Endothelial cell of umbilical vein (primary cell): ENCODE data around the gene TPR. TPM values are rescaled to one million over a fixed set of nuclear protein-coding genes. Genes with fewer than 3 reads are reported as not detected.

Source experiments
- BruUV-seq: library from RNA; stranded (reverse); fragments of 400-500 nt; replicated peaks from 2 replicates; lab custom pipeline; 2021; lab: Mats Ljungman, UMichigan
- CTCF ChIA-PET: fragments of 300-600, 350-600 bp; sonication (Branson Sonifier 250); formaldehyde crosslinking; loops from one replicate; lab custom pipeline; 2021; ENCODE audit warnings: antibody characterized with exemption, inconsistent platforms; lab: Charles Lee
- POLR2A ChIA-PET: fragments of 300-600, 350-600 bp; sonication (Branson Sonifier 250); formaldehyde crosslinking; loops from one replicate; lab custom pipeline; 2021; ENCODE audit warnings: antibody characterized with exemption, inconsistent platforms; lab: Charles Lee
- DNase-seq: peaks from one replicate; pipeline ENCODE4 v3.0.0-alpha.2; 2011; ENCODE audit warnings: low read depth, low spot score
- FAIRE-seq: peaks from 2 replicates; lab custom pipeline; 2011; peaks lifted over from hg19 to GRCh38; lab: Jason Lieb, UNC
- H2AFZ ChIP-seq: 2 replicates; pipeline ENCODE4 v1.6.0; 2012; ENCODE audit warnings: low read depth, low read length, control low read depth, inconsistent platforms
- H3K27ac ChIP-seq: 2 replicates; pipeline ENCODE4 v1.5.1; 2011; ENCODE audit warnings: low read depth, mild to moderate bottlenecking, control low read depth, low read length, moderate library complexity; ENCODE audit not compliant: insufficient read depth
- H3K27me3 ChIP-seq, 2 experiments: 2 replicates each; pipeline versions ENCODE4 v1.6.0 to v1.6.1; 2011; ENCODE audit warnings: low read length in 2 of 2, mixed read lengths in 1 of 2; ENCODE audit not compliant: control insufficient read depth in 2 of 2, insufficient read depth in 2 of 2
- H3K36me3 ChIP-seq, 2 experiments: 2 replicates in 1 of 2; 3 replicates in 1 of 2; pipeline ENCODE4 v1.5.1; 2011; ENCODE audit warnings: low read length in 2 of 2, mild to moderate bottlenecking in 1 of 2, moderate library complexity in 1 of 2; ENCODE audit not compliant: control insufficient read depth in 2 of 2, insufficient read depth in 2 of 2; ENCODE audit errors: extremely low read depth in 1 of 2
- H3K4me1 ChIP-seq: 3 replicates; pipeline ENCODE4 v1.5.1; 2011; ENCODE audit warnings: mild to moderate bottlenecking, low read length; ENCODE audit not compliant: control insufficient read depth, insufficient read depth; ENCODE audit errors: extremely low read depth
- H3K4me2 ChIP-seq: 2 replicates; pipeline ENCODE4 v1.6.1; 2011; ENCODE audit warnings: low read length, control low read depth, mixed read lengths; ENCODE audit not compliant: insufficient read depth
- H3K4me3 ChIP-seq, 3 experiments: fragments of 200-600 bp in 1 of 3; sonication (generic), shearing (Covaris generic) in 1 of 3; replicated peaks in 1 of 3; 2 replicates each; pipeline ENCODE4 v1.5.1; 2011 to 2016; ENCODE audit warnings: control low read depth in 3 of 3, low read length in 3 of 3, mild to moderate bottlenecking in 2 of 3, inconsistent platforms in 1 of 3, low read depth in 1 of 3, moderate library complexity in 1 of 3; ENCODE audit not compliant: insufficient read depth in 1 of 3
- H3K79me2 ChIP-seq: 2 replicates; pipeline ENCODE4 v1.6.0; 2012; ENCODE audit warnings: low read length, inconsistent platforms; ENCODE audit not compliant: control insufficient read depth, insufficient read depth
- H3K9ac ChIP-seq: replicated peaks from 2 replicates; pipeline ENCODE3; 2011; ENCODE audit warnings: low read length, control low read depth; ENCODE audit not compliant: insufficient read depth; ENCODE audit errors: extremely low read depth
- H3K9me1 ChIP-seq: replicated peaks from 3 replicates; pipeline ENCODE4 v1.6.0; 2011; ENCODE audit warnings: mild to moderate bottlenecking, low read length; ENCODE audit not compliant: control insufficient read depth, insufficient read depth; ENCODE audit errors: extremely low read depth
- H3K9me3 ChIP-seq: replicated peaks from 2 replicates; pipeline ENCODE4 v1.5.1; 2012; ENCODE audit warnings: low read length, inconsistent platforms; ENCODE audit not compliant: control insufficient read depth, insufficient read depth
- H4K20me1 ChIP-seq: replicated peaks from 2 replicates; pipeline ENCODE3; 2011; ENCODE audit warnings: mild to moderate bottlenecking, low read length; ENCODE audit not compliant: control insufficient read depth, insufficient read depth; ENCODE audit errors: extremely low read depth
- EZH2 ChIP-seq: IDR thresholded peaks from 2 replicates; pipeline ENCODE4 v1.6.1; 2012; ENCODE audit warnings: borderline replicate concordance, low read depth, mild to moderate bottlenecking, moderate library complexity, low read length, inconsistent platforms; ENCODE audit not compliant: severe bottlenecking
- FOS ChIP-seq: IDR thresholded peaks from 2 replicates; pipeline ENCODE4 v1.6.1; 2011; ENCODE audit warnings: mild to moderate bottlenecking, low read length, moderate library complexity, borderline replicate concordance; ENCODE audit not compliant: insufficient read depth
- GATA2 ChIP-seq: IDR thresholded peaks from 2 replicates; pipeline ENCODE4 v1.7.0; 2011; ENCODE audit warnings: low read depth, mild to moderate bottlenecking, moderate library complexity, mixed read lengths, low read length; ENCODE audit not compliant: insufficient read length, insufficient read depth
- JUN ChIP-seq: IDR thresholded peaks from 2 replicates; pipeline ENCODE4 v1.6.1; 2011; ENCODE audit warnings: borderline replicate concordance, low read depth; ENCODE audit not compliant: insufficient read length, insufficient read depth
- MYC ChIP-seq: IDR thresholded peaks from one replicate; pipeline ENCODE4 v1.6.1; 2011; ENCODE audit warnings: mild to moderate bottlenecking, low read depth, low read length
- POLR2A ChIP-seq: IDR thresholded peaks from 2 replicates; pipeline ENCODE4 v1.6.1; 2012; ENCODE audit warnings: low read depth, mild to moderate bottlenecking, control low read depth, low read length
- POLR2AphosphoS5 ChIP-seq: IDR thresholded peaks from 2 replicates; pipeline ENCODE4 v1.6.1; 2012; ENCODE audit warnings: low read depth, mild to moderate bottlenecking, control low read depth, low read length, moderate library complexity; ENCODE audit not compliant: insufficient read depth
- dilution Hi-C: fragments of 300-500 bp; cut with MboI; formaldehyde crosslinking; loops from one replicate; pipeline ENCODE4 v1.15.0; 2019; ENCODE audit warnings: low sequenced_read_pairs; ENCODE audit not compliant: extremely low pct_ligation_motif_present
- intact Hi-C: fragments of 100-400 bp; cut with micrococcal nuclease; formaldehyde crosslinking; loops from one replicate; pipeline ENCODE4 v1.10.0; 2022
- polyA plus RNA-seq, 4 experiments: library from polyadenylated mRNA; depleted of rRNA in 3 of 4; stranded (reverse) in 3 of 4; unstranded in 1 of 4; fragments of >200 nt; gene quantifications; 2 replicates each; pipeline versions ENCODE4 v1.2.1 to v1.2.3, GENCODE V29; 2011 to 2012; ENCODE audit warnings: missing spikeins in 1 of 4
- total RNA-seq: library from RNA; stranded (reverse); gene quantifications from 2 replicates; pipeline ENCODE4 v1.2.3, GENCODE V29; 2021
- TF ChIP-seq, protein P1 (sequence below): IDR thresholded peaks from 2 replicates; pipeline ENCODE4 v1.6.1; 2011; ENCODE audit not compliant: insufficient read depth, insufficient read length

The TPR gene
- total and polyA plus RNA-seq, 2 donors (not counting 3 experiments of a cell fraction or from before 2014, with no cell fraction given): 49.4 to 118 TPM

DNA sequence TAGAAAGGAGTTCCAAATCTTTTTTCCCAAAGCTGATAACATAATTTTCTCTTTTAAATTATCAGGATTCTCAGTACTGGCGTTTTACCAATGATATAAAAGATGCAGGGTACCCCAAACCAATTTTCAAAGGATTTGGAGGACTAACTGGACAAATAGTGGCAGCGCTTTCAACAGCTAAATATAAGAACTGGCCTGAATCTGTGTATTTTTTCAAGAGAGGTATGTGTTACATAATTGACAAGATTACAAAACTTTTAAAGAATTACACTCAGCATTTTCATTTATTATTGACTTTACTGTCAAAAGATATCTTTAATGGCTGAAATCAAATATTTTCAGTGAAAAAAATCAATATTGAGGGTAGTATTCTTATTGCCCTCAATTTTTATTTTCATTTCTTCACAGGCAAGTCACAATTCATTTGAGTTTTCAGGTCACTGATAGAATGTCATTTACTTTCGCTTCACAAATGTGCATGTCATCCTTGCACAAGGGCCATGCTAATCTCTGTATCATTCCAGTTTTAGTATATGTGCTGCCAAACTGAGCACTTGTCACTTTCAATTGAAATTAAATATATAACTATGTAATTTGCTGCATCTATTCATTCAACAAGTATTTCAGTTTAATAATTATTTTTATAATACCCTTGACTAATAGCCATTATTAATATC is 63.5 kb downstream of the TPR start:
- Histone ChIP-seq H2AFZ (no peak overlapping the region), H3K4me2 (no peak overlapping the region), H3K4me3 (no peak overlapping the region), H4K20me1 (no peaks in the 10 kb centered on the region), H3K4me1 (no peaks in the 10 kb centered on the region), H3K9me1 (no peaks in the 10 kb centered on the region), H3K36me3 (peaks cover 11 to 19% of the 10 kb centered on the region in 2 experiments), H3K79me2 (no peaks in the 10 kb centered on the region), H3K9me3 (no peaks in the 10 kb centered on the region), H3K9ac (no peak overlapping the region), H3K27me3 (no peaks in the 10 kb centered on the region), H3K27ac (no peak overlapping the region)
- CTCF ChIA-PET: no interaction called here
- DNase-seq (no peak), FAIRE-seq (no peak)
- BruUV-seq: no TSS peak
- POLR2A ChIA-PET: no interaction called here
- intact Hi-C loops: no loop called here
- no peak for TF ChIP-seq JUN
- TF ChIP-seq FOS: no peak
- TF ChIP-seq, protein P1, sequence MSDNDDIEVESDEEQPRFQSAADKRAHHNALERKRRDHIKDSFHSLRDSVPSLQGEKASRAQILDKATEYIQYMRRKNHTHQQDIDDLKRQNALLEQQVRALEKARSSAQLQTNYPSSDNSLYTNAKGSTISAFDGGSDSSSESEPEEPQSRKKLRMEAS: no peak
- TF ChIP-seq MYC: no peak
- TF ChIP-seq POLR2A: no peak
- TF ChIP-seq POLR2AphosphoS5: no peak
- TF ChIP-seq GATA2: no peak
- TF ChIP-seq EZH2: no peak
- dilution Hi-C loops: no loop called here
